T-helper 2 cell (primary cell): ENCODE data around the gene SNORC.

Experiments
- DNase-seq, 5 experiments: peaks; one replicate each; pipeline versions ENCODE4 v3.0.0 to v3.0.0-alpha.2; 2012 to 2022

SNORC gene

DNA sequence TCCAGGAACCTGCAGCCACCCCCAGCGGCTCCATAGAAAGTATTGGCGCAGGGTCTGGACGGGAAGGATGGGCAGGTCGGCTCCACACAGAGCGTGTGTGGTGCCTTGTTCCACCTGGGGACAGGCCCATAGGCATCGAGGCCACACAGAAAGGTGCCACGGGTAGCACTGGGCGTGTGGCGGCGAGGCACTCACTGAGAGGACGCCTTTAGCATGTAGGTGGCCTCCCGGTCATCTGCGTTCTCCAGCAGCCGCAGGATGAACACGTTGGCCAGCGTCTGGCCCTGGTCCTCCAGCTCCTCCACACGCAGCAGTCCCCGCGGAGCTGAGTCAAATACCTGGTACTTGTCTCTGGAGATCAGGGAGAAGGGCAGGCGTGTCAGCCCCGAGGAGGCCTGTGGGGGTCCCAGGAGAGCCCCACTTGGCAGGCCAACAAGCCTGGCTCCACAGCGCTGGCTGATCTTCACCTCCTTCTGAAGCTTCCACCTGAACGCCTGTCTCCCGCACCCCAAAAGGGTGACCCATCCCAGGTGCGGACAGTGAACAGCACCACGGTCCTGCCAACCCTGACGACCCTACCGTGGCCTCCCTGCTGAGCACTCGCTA is 13.2 kb downstream of the SNORC start:
- DNase-seq = no peak

DNA sequence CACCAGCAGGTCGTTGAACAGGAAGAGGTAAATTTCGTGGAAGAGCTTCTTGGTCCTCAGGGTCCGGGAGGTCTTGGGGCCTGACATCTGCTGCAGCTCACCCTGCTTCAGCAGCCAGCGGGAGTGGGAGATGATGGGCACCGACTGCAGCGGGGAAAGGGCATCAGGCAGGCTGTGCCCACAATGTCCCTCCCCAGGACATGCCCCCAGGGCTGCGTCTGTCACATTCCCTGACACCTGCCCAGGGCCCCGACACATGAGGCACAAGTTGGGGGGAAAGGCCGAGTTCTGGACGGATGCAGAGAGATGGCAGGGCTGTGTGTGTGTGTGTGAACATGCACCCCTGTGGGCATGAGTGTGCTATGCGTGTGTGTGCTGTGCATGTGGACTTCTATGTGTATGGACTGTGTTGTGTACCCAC is 13.9 kb downstream of the SNORC start:
- no peak for DNase-seq

DNA sequence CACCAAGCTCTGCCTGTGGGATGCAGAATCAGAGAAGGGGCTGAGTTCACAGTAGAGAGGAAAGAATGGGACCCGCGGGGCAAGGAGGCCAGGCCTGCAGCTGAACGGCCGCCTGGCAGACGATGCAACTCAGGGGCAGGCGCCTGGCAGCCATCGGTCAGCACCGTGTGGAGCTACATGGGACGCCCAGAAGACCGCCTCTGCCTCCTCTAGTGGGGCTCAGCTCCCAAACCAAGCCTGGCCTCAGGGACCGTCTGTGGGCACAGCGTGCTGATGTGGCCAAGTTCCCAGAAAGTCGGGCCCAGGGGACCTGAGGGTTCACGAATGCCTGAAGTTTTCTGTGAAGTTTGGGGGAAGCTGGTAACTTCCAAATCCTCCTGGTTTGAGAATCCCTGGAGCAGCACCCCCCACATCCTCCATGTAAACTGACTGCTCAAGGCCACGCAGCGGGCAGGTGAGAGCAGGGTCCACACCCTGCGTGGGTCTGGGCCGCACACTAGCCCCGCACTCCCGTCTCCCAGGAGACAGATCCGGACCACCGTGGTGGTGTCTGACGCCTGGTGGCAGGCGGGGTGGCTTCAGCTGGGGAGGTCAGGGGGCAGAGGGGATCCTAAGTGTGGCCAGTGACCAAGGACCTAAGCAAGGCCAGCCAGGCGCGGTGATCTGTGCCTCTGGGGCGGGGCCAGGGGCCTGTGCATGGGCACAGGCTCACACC is 14.6 kb downstream of the SNORC start:
- DNase-seq = no peak

GRCh38 chr2:232885264-232885961 is 15.3 kb downstream of the SNORC start:
- no peak for DNase-seq

DNA sequence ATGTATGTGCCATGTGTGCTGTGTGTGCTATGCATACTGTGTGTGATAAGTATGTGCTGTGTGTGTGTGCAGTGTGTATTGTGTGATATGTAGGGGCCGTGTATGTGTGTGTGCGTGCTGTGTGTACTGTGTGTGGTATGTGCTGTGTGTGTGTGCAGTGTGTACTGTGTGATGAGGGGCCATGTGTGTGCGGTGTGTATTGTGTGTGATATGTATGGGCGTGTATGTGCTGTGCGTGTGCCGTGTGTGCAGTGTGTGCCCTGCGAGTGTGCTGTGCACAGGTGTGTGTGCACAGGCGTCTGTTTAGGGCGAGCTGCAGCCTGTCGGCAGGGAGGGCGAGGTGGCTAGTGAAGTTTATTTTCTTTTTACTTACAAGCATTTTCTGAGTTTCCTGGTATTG is 16.1 kb downstream of the SNORC start:
- DNase-seq = no peak

DNA sequence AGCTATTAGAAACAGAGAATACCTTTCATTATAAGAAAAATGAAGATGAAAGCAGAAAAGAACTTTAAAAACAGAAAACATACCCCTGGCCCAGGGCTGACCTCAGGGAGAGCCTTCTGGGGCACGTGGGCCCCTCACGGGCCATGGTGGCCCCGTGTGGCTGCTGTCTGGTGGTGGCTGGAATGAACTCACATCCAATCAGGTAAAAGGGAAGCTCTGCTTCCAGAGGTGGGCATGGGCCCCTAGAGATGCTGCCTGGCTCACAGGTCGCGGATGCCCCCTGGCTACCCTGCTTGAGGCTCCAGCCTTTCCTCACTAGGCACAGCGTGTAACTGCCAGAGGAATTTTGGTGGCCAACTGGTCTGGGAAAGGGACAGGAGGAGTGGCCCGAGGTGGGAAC is 16.6 kb downstream of the SNORC start:
- no peak for DNase-seq

GRCh38 chr2:232887171-232887850 is 17.2 kb downstream of the SNORC start:
- no peak for DNase-seq

DNA sequence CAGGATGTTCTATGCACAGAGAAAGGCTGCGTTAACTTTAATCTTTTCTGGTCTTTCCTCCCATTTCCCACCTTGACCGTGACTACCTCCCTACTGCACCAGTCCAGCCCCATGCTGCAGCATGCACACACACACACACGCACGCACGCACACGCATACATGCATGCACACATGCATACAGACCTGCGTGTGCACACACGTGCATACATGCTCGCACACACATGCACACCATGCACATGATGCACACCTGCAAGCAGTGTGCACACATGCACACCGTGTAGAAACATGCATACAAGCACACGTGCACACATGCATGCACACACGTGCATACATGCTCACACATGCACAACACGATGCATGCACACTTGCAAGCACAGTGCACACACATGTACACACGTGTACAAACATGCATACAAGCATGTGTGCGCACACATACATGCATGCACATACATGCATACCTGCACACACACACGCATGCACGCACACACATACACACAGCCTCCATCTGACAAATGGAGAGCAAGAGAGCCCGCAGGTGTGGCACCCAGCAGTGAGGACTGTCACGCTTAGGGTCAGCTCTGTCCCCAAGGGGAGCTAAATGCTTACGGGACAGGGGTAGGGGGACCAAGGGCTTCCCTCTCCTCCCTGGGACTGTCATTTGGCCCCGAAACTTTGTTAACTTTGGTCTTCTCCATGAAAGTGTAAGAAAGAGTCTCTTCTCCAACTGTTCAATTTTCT is 18.2 kb downstream of the SNORC start:
- no peak for DNase-seq

GRCh38 chr2:232888839-232889529 is 18.9 kb downstream of the SNORC start:
- DNase-seq = no peak

- no peak for DNase-seq
These were observed 19.9 kb downstream of the SNORC start for GRCh38 chr2:232889876-232890401.

GRCh38 chr2:232890536-232890895 is 20.5 kb downstream of the SNORC start:
- no peak for DNase-seq

DNA sequence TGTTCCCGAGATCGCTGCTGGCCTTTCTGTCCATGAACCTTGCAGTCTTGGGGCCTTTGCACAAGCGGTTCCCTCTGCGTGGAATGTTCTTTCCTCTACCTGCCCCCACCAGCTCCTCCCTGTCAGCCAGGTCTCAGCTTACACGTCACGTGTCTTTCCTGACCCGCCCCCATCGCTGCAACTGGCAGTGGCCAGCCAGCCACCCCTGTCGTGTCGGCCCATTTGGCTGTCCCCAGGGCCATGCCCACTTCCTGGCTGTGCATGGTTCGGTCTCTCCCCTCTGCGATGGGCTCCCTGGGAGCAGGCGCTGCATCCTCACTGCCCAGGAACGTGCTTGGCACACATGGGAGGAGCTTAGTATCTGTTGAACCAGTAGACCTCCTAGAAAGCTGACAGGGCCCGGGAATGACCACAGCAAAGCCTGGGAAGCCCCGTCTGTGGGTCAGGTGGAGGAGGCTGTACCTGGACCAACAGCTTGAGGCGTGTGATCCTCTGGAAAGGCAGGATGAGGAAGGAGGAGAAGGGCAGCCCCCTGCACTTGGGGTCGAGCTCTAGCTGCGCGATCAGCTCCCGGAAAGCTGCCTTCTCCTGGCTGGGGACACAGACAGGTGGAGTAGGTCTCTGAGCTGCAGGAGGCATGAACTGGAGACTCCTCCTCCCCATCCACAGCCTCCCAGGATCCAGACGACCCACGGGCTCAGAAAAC is 21.0 kb downstream of the SNORC start:
- DNase-seq = no peak

GRCh38 chr2:232891621-232892071 is 21.6 kb downstream of the SNORC start:
- DNase-seq = no peak

DNA sequence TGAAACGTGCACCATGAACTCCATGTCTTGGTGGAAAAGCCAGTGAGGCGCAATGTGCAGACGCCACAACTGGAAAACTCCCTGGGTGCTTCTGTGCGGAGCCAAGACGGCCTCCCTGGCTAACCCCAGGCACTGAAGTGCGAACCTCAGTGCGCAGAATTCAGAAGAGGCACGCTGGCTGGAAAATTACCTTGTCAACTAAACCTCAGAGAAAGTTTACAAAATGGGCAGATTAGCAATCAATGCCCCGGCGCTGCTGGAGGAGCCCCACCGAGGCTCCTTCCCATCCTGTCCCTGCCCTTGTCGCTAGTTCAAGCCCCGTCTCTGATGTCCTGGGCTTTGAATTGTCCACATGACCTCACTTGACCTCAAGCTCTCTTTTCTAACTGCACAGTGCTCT is 22.2 kb downstream of the SNORC start:
- DNase-seq = no peak

- no peak for DNase-seq
These were observed 22.8 kb downstream of the SNORC start for GRCh38 chr2:232892843-232893242.

- DNase-seq = no peak
These were observed 23.8 kb downstream of the SNORC start for GRCh38 chr2:232893834-232894233.

GRCh38 chr2:232894251-232894650 is 24.2 kb downstream of the SNORC start:
- no peak for DNase-seq

GRCh38 chr2:232894746-232895145 is 24.7 kb downstream of the SNORC start:
- DNase-seq = no peak

GRCh38 chr2:232896111-232896510 is 26.0 kb downstream of the SNORC start:
- DNase-seq = no peak

- no peak for DNase-seq
These were observed 26.9 kb downstream of the SNORC start for GRCh38 chr2:232896720-232897597.
